Stimulated activated naive CD8-positive, alpha-beta T cell treated with anti-CD3 and anti-CD28 coated beads, Interleukin-15, amount 100 ng/mL, for 72 hours (primary cell): ENCODE results near the gene ANKRD33B.
"Not testable (repeated sequence)": the region's sequence is repeated elsewhere in the genome, so short reads cannot be mapped to it uniquely, and the experiment has no call there.

Experiments used
- ATAC-seq: fragments of 150-1000 bp; cut with Tn5 transposase; 2 replicates; pipeline ENCODE4 v1.10.0; 2021; ENCODE audit warnings: mild to moderate bottlenecking, moderate library complexity
- DNase-seq, 2 donors: peaks; one replicate each; pipeline ENCODE4 v3.0.0; 2021 to 2022
- H3K27ac Mint-ChIP-seq, 2 donors: one replicate each; pipeline ENCODE4 v1.8.0; 2022; ENCODE audit warnings: mild to moderate bottlenecking in 2 of 2, mixed read lengths in 2 of 2, moderate library complexity in 2 of 2
- H3K27me3 Mint-ChIP-seq: one replicate; pipeline ENCODE4 v1.8.0; 2022; ENCODE audit warnings: mixed read lengths
- H3K4me1 Mint-ChIP-seq: one replicate; pipeline ENCODE4 v1.8.0; 2022; ENCODE audit warnings: mild to moderate bottlenecking, mixed read lengths
- H3K4me3 Mint-ChIP-seq, 2 donors: one replicate each; pipeline ENCODE4 v1.8.0; 2022; ENCODE audit warnings: mild to moderate bottlenecking in 2 of 2, mixed read lengths in 2 of 2, moderate library complexity in 1 of 2
- H3K9me3 Mint-ChIP-seq, 2 donors: one replicate each; pipeline ENCODE4 v1.8.0; 2022; ENCODE audit warnings: mixed read lengths in 2 of 2

The ANKRD33B gene

GRCh38 chr5:10601246-10602030 is 37.6 kb downstream of the ANKRD33B start:
- H3K27ac Mint-ChIP-seq, result no peak overlapping the region

GRCh38 chr5:10602031-10602806 is 38.3 kb downstream of the ANKRD33B start:
- H3K27ac Mint-ChIP-seq, result no peak overlapping the region

More at GRCh38 chr5:10601246-10602030, 37.6 kb downstream of the ANKRD33B start:
- DNase-seq, result no peak
- H3K4me1 Mint-ChIP-seq, result peaks cover 33% of the 10 kb centered on the region
- H3K4me3 Mint-ChIP-seq, result peak overlapping the region; percentile 32 to 77
- H3K27me3 Mint-ChIP-seq, result no peaks in the 10 kb centered on the region
- H3K9me3 Mint-ChIP-seq, result no peaks in the 10 kb centered on the region
- peak; percentile 18 for ATAC-seq

GRCh38 chr5:10604975-10605374 is 41.1 kb downstream of the ANKRD33B start:
- ATAC-seq, result no peak
- peaks cover 19% of the 10 kb centered on the region for H3K27me3 Mint-ChIP-seq
- H3K4me3 Mint-ChIP-seq, result no peak overlapping the region
- H3K27ac Mint-ChIP-seq, result no peak overlapping the region
- H3K9me3 Mint-ChIP-seq, result no peaks in the 10 kb centered on the region
- peaks cover 35% of the 10 kb centered on the region for H3K4me1 Mint-ChIP-seq
- no peak for DNase-seq

More at GRCh38 chr5:10602031-10602806, 38.3 kb downstream of the ANKRD33B start:
- H3K9me3 Mint-ChIP-seq, result no peaks in the 10 kb centered on the region
- H3K4me3 Mint-ChIP-seq, result no peak overlapping the region
- H3K4me1 Mint-ChIP-seq, result peaks cover 31% of the 10 kb centered on the region
- no peak for ATAC-seq
- H3K27me3 Mint-ChIP-seq, result peaks cover 4% of the 10 kb centered on the region
- no peak for DNase-seq

GRCh38 chr5:10606632-10607022 is 42.8 kb downstream of the ANKRD33B start:
- Mint-ChIP-seq H3K4me1 (peaks cover 28% of the 10 kb centered on the region), H3K4me3 (peak overlapping the region in 1 of 2 donors; percentile 57), H3K27me3 (peaks cover 19% of the 10 kb centered on the region)
- ATAC-seq, H3K9me3 Mint-ChIP-seq, DNase-seq, H3K27ac Mint-ChIP-seq: not testable (repeated sequence)

- peak overlapping the region; percentile 79 to 93 for H3K27ac Mint-ChIP-seq
- peaks cover 24% of the 10 kb centered on the region for H3K4me1 Mint-ChIP-seq
- no peaks in the 10 kb centered on the region for H3K9me3 Mint-ChIP-seq
- peaks cover 19% of the 10 kb centered on the region for H3K27me3 Mint-ChIP-seq
- peak overlapping the region; percentile 57 to 69 for H3K4me3 Mint-ChIP-seq
- peak; percentile 70 for ATAC-seq
- no peak for DNase-seq
These were observed 43.3 kb downstream of the ANKRD33B start for GRCh38 chr5:10607023-10607665.

GRCh38 chr5:10607666-10608073 is 43.8 kb downstream of the ANKRD33B start:
- Mint-ChIP-seq H3K4me3 (peak overlapping the region; percentile 24 to 57), H3K27ac (no peak overlapping the region), H3K4me1 (peaks cover 24% of the 10 kb centered on the region), H3K27me3 (peaks cover 19% of the 10 kb centered on the region), H3K9me3 (no peaks in the 10 kb centered on the region)
- DNase-seq (no peak), ATAC-seq (peak; percentile 69)

GRCh38 chr5:10608081-10608480 is 44.2 kb downstream of the ANKRD33B start:
- H3K4me1 Mint-ChIP-seq, result peaks cover 24% of the 10 kb centered on the region
- H3K27me3 Mint-ChIP-seq, result peaks cover 19% of the 10 kb centered on the region
- peak overlapping the region in 1 of 2 donors; percentile 24 for H3K4me3 Mint-ChIP-seq
- ATAC-seq, H3K9me3 Mint-ChIP-seq, H3K27ac Mint-ChIP-seq, DNase-seq: not testable (repeated sequence)

GRCh38 chr5:10610058-10610457 is 46.2 kb downstream of the ANKRD33B start:
- H3K4me1 Mint-ChIP-seq, result peaks cover 24% of the 10 kb centered on the region
- peaks cover 19% of the 10 kb centered on the region for H3K27me3 Mint-ChIP-seq
- no peak for DNase-seq
- H3K9me3 Mint-ChIP-seq, result no peaks in the 10 kb centered on the region
- ATAC-seq, result no peak
- no peak overlapping the region for H3K27ac Mint-ChIP-seq
- no peak overlapping the region for H3K4me3 Mint-ChIP-seq

- no peak for DNase-seq
- Mint-ChIP-seq H3K9me3 (no peaks in the 10 kb centered on the region), H3K4me3 (no peak overlapping the region), H3K27me3 (peaks cover 19% of the 10 kb centered on the region), H3K27ac (no peak overlapping the region), H3K4me1 (peaks cover 24% of the 10 kb centered on the region)
- no peak for ATAC-seq
These were observed 47.4 kb downstream of the ANKRD33B start for GRCh38 chr5:10611290-10611689.

- no peaks in the 10 kb centered on the region for H3K9me3 Mint-ChIP-seq
- ATAC-seq (no peak), DNase-seq (no peak)
- peaks cover 17% of the 10 kb centered on the region for H3K4me1 Mint-ChIP-seq
- H3K4me3 Mint-ChIP-seq, result no peak overlapping the region
- H3K27me3 Mint-ChIP-seq, result peaks cover 15% of the 10 kb centered on the region
- no peak overlapping the region for H3K27ac Mint-ChIP-seq
These were observed 48.4 kb downstream of the ANKRD33B start for GRCh38 chr5:10612251-10612650.

- no peak for DNase-seq
- Mint-ChIP-seq H3K27ac (no peak overlapping the region), H3K4me1 (peaks cover 6% of the 10 kb centered on the region), H3K9me3 (no peaks in the 10 kb centered on the region), H3K27me3 (no peaks in the 10 kb centered on the region), H3K4me3 (no peak overlapping the region)
- no peak for ATAC-seq
These were observed 51.8 kb downstream of the ANKRD33B start for GRCh38 chr5:10615693-10616092.

- Mint-ChIP-seq H3K27ac (no peak overlapping the region), H3K27me3 (no peaks in the 10 kb centered on the region), H3K4me3 (no peak overlapping the region), H3K9me3 (no peaks in the 10 kb centered on the region), H3K4me1 (no peaks in the 10 kb centered on the region)
- ATAC-seq, result no peak
- DNase-seq, result no peak
These were observed 53.2 kb downstream of the ANKRD33B start for GRCh38 chr5:10617103-10617502.

- H3K27ac Mint-ChIP-seq, result peak overlapping the region in 1 of 2 donors; percentile 14
- ATAC-seq (no peak), DNase-seq (no peak)
- no peaks in the 10 kb centered on the region for H3K4me1 Mint-ChIP-seq
- no peaks in the 10 kb centered on the region for H3K27me3 Mint-ChIP-seq
- H3K4me3 Mint-ChIP-seq, result no peak overlapping the region
- no peaks in the 10 kb centered on the region for H3K9me3 Mint-ChIP-seq
These were observed 54.4 kb downstream of the ANKRD33B start for GRCh38 chr5:10618311-10618710.

GRCh38 chr5:10619649-10620048 is 55.8 kb downstream of the ANKRD33B start:
- ATAC-seq (no peak), DNase-seq (no peak)
- H3K4me3 Mint-ChIP-seq, result no peak overlapping the region
- H3K4me1 Mint-ChIP-seq, result no peaks in the 10 kb centered on the region
- no peaks in the 10 kb centered on the region for H3K9me3 Mint-ChIP-seq
- no peak overlapping the region for H3K27ac Mint-ChIP-seq
- no peaks in the 10 kb centered on the region for H3K27me3 Mint-ChIP-seq

- Mint-ChIP-seq H3K27me3 (no peaks in the 10 kb centered on the region), H3K4me1 (no peaks in the 10 kb centered on the region), H3K4me3 (no peak overlapping the region), H3K9me3 (no peaks in the 10 kb centered on the region), H3K27ac (no peak overlapping the region)
- no peak for DNase-seq
- ATAC-seq, result no peak
These were observed 56.5 kb downstream of the ANKRD33B start for GRCh38 chr5:10620346-10620745.

GRCh38 chr5:10621832-10622231 is 58.0 kb downstream of the ANKRD33B start:
- H3K27ac Mint-ChIP-seq, result no peak overlapping the region
- ATAC-seq (no peak), DNase-seq (no peak)
- no peaks in the 10 kb centered on the region for H3K27me3 Mint-ChIP-seq
- no peak overlapping the region for H3K4me3 Mint-ChIP-seq
- H3K4me1 Mint-ChIP-seq, result peaks cover 2% of the 10 kb centered on the region
- no peaks in the 10 kb centered on the region for H3K9me3 Mint-ChIP-seq
